SHP77 treated with DMSO at 0.1 percent for 48 hours (cell line): Measurements from ENCODE around the gene LCN2.

Experiments
- DNase-seq: peaks from one replicate; lab custom pipeline; 2025; lab: John Stamatoyannopoulos, UW

Gene LCN2

DNA sequence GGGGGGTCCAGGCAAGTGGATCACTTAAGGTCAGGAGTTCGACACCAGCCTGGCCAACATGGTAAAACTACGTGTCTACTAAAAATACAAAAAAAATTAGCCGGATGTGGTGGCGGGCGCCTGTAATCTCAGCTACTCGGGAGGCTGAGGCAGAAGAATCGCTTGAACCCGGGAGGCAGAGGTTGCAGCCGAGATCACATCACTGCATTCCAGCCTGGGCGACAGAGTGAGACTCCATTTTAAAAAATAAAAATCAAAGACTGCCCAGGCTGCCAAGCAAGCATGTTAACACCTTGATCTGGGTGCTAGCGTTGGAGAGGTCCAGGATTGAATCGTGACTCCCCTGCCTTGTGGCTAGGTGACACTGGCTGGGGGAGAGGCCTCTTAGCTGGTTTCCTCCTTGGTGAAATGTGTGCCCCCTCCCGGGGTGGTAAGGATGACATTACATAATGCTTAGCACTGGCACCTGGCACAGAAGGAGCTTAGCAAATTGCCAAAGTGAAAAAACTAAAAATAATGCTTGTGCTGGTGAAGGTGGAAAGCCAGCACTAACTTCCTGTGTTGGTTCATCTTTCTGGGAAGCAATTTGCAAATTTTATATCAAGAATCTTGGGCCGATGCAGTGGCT is 44.3 kb downstream of the LCN2 start:
- no peak for DNase-seq

- DNase-seq = no peak
These were observed 52.5 kb downstream of the LCN2 start for GRCh38 chr9:128201441-128202369.

DNA sequence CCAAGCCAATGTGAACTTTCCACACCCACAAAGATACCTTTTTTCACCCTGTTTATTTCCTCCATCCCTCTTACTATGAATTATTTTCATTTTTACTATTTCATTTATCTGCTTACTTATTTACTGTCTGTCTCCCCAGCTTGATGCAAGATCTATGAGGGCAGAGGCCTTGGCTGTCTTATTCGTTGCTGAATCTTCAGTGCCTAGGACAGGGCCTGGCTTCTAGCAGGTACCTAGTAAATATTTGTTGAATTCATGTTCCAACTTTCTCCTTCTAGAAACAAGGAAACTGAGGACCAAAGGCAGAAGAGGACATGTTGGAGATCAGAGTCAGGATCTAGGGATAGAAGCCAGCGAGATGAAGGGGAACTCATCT is 53.4 kb downstream of the LCN2 start:
- no peak for DNase-seq
